Regular cardiac myocyte (primary cell): Measurements from ENCODE around the gene SI. TPM values are rescaled to one million over a fixed set of nuclear protein-coding genes. Genes with fewer than 3 reads are reported as not detected.

Experiments
- total RNA-seq: library from RNA; depleted of rRNA; stranded (reverse); fragments of >200 nt; gene quantifications from 2 replicates; pipeline ENCODE4 v1.2.3, GENCODE V29; 2014

SI gene
- not detected in 2 replicates for total RNA-seq

DNA sequence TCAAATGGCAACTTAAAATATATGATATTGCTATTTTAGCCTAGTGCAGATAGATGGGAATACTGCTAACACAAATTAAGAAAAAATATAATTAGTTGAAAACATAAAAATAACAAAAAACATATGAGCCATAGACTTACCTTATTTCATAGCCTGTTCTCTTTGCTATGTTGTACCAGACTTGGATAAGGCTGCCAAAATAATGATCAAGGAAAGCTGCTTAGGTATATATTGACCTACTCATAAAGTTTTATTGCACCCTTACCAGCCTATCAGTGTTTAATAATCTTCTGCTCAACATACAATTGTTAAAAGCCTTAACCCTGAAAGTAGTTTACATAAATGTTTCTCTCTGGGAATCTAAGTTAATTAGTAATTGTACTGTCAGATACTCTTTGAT is at the start of gene SI:
TSS of gene SI (minus strand) at position 204 of the 400 bp plus-strand sequence. CDS start 2,484 bp downstream, outside the sequence.

Other genes starting within 250 kb of the SI start
- gene SLITRK3, start 117.9 kb upstream of the SI start, total RNA-seq = not detected in 2 replicates